Head of caudate nucleus (tissue), 42 donors: ENCODE measurements around the gene UBA3.

Source experiments
- DNase-seq, 42 donors: peaks; one replicate each; pipeline versions ENCODE4 v3.0.0 to v3.0.0-alpha.2; 2020 to 2021; ENCODE audit warnings: mixed read lengths in 7 of 42
- intact Hi-C: fragments of 100-400 bp; cut with DNase I; formaldehyde crosslinking; loops from one replicate; pipeline ENCODE4 v1.15.0; 2022

The UBA3 gene

DNA sequence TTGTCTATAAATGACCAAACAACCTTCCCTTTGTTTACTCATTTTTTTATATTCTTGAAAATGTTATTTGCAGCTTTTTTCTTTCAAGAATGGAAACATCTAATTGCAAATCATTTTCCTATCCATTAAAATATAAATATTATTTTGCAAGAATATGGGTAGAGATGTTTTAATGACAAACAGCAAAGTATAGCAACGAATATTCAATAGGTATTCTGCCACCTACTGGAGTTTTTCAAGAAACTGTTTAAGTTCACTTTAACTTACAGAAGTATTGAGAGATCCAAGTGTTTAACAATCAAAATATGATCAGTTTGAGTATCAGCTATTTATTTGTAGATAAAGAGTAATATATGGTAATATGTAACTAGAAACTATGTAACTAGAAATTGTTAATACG is 59.7 kb downstream of the UBA3 start:
- no peak for DNase-seq
- intact Hi-C loops, result no loop called here

DNA sequence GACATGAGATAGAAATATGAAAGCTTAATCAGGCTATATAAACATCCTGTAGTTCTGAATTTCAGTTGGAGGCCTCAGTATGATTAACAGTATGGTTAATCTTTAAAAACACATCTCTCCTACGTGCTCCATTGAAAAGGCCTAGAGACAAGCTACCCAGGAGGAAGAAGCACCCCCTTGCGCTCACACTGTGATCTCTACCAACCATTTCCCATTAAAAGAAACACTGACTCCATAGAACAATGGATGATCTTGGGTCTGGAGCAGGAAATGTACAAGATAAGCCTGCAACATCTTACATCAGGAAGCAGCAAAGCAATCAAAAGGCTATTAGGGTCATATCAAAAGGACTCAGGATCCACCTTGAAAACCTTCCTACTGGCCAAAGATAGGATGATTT is 63.3 kb downstream of the UBA3 start:
- no peak for DNase-seq
- intact Hi-C loops, result no loop called here

DNA sequence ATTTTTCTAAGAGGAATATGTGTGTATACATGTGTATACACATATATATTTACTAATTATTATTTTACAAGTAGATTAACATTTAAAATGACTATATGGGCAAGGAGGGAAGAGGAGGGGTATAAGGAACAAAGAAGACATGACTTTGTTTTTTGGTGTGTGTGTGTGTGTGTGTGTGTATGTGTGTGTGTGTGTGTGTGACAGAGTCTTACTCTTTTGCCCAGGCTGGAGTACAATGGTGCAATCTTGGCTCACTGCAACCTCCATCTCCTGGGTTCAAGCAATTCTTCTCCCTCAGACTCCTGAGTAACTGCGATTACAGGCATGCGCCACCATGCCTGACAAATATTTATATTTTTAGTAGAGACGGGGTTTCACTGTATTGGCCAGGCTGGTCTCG is 64.1 kb downstream of the UBA3 start:
- no peak for DNase-seq
- intact Hi-C loops, result no loop called here

DNA sequence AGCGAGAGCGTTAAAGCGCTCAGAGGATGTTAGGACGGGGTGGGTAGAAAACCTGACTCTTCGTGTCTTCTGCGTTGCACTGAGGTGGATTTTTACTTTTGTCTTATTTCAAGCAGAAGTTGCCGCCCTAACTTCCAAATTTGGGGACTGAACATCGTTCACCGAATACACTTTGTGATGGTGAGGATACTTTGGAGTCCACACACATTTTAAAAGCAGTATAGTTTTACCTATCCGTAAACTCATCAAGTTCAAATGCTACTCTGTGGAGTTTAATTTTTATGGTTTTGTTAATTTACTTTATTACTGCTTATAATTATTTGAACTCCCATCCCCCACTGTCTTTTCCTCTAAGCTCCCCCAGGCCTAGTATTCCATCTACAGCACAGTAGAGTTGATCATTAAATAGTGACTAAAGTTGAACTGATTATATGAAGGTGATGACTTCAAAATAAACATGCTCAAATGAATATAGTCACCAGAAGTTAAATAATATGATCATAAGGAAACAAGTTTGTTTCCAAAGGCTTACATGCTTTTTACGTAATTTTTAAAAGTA is 66.1 kb downstream of the UBA3 start:
- intact Hi-C loops, result no loop called here
- DNase-seq, result no peak

DNA sequence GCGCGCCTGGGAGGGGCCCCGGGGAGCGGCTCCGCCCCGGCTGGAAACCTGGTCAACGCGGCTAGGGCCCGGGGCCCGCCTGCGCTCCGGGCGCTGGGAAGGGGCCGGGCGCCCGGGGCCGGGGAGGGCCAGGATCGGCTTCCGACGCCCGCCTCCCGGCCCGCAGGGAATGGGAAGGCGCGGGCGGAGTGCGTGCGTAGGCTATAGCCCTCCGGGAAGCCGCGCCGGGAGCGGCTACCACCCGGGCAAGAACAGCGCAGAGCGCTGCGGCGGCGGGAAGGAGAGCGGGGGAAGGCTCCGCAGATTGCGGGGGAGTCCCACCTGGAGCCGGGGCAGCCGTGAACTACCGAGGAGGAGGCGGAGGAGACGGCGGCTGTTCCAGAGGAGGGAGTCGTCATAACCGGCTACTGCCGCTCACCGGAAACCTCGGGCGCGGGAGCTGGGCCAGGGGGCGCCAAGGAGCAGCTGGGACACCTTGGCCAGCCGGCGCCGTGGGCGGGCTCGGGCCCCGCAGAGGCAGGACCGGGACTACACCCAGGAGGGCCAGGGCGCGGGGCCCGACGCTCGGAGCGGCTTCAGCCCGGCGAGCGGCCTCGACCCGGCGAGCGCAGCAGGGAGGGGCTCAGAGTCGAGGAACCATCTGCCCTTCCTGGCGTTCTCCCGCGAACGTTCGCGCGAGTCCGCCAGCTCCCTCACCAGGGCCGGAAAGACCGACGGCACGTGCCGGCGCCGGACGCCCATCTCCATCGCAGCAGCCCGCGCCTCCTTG is 66.7 kb downstream of the UBA3 start, which contains the start of gene EOGT:
EOGT (minus strand) TSS at position 432 of the 769 bp plus-strand sequence. CDS start 3,838 bp downstream, outside the sequence.
- intact Hi-C loops, result no loop called here
- peak; percentile 67 to 93 (median 85) for DNase-seq

DNA sequence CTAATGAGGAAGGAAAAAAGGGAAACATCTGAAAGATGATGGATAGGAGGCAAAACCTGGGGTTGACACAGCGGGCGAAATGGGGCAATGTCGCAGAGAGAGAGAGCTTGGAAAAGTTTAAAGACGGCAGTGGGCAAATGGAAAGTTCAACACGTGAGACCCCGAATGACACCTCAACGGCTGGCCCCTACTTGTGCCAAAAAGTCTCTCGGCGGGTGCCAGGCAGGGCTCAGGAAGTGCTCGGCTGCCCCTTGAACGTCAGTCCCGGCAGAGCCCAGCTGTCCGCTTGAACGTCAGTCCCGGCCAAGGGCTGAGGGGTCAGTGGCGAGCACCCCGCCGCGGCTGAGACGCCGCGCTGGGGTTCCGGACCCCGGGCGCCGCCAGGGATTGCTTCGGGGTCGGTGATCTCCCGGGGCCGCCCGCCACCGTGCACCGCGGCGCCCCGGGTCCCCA is 67.3 kb downstream of the UBA3 start:
- intact Hi-C loops, result no loop called here
- peak in 38 of 42 donors; percentile 15 to 67 (median 44) for DNase-seq

DNA sequence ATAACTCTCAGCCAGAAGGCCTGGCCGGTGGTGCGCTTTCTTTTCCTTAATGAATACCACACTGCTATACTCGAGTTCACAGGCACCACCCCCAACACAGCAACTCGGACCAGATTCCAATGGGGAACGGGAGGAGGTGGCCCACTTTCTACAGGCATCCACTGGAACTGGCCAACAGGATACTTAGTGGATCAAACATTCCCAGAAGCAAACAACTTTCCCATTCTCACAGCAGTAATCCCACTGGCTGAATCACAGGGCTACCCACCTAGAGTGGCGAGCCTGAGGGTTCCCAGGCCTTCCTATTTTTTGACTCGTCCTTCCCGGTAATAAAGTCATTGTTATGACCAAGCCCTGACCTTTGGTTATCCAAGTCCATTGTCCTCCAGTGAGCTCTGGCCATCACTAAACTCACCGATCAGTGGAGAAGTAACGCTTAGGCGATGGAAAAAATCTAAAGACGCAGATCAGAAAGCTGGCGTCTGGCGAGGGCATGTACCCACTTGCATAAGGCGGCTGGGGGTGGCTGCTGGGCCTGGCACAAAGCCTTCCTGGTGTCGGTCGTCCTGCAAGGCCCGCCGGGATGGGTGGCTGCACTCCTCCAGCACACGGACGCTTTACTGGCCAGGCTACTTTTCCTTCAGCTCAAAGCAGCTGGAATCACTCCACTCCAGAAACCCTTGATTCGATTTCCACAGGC is 67.9 kb downstream of the UBA3 start:
- DNase-seq, result peak in 13 of 42 donors; percentile 8 to 48 (median 19)
- intact Hi-C loops, result no loop called here

DNA sequence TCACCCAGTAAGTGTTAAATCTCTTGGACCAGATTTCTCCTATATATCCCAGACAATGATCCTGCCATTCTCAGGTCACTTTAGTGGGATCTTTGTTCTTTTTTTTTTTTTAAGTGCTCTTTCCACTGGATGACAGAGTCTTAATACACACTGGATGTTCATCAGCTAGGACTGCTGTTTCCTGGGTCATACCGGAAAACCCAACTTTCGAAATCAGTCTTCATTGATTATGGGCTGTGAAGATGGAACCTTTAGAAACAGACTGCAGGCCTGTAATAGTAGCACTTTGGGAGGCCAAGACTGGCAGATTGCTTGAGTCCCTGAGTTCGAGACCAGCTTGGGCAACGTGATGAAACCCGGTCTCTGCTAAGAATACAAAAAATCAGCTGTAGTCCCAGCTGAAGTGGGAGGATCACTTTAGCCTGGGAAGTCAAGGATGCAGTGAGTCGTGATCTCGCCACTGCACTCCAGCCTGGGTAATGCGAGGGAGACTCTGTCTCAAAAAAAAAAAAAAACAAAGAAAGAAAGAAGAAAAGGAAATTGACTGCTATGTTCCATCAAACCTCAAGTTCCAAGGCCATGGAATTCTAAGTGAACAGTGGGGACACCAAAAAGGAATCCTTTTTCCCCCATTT is 69.0 kb downstream of the UBA3 start:
- DNase-seq, result no peak
- intact Hi-C loops, result no loop called here

DNA sequence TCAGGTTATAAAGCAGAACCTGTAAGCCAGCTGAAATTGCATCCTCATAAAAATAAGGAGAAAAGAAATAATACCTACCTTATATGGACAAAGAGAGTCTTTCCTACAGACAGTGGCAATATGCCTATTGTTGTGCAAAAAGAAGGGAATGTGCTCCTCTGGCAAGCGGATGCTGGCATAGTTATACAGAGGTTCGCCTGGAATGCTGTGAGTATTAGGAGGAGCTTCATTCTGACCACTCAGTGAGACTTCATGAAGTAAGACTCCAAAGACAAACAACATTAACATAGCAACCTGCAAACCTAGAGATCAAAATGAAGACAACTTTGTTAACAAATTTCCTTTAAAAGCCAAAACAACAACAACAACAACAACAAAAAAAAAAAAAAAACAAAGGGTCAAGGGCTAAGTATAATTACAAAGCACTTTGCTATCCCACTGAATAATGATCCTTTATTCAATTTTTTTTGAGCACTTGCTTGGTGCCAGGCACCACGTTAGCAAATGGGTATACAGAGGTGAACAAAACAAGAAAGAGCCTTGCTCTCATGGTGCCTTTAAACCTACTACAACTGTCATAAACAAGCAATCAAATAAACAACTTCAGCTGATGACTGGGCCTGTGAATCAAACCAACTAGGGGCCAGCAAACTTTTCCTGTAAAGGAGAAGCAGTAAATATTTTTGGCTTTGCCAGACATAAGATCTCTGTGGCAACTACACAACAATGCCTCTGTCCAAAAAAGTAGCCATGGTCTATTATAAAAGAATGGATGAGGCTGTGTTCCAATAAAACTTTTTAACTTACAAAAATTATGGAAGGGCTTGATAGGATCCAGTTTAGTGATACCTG is 70.4 kb downstream of the UBA3 start:
- DNase-seq, result no peak
- intact Hi-C loops, result no loop called here

DNA sequence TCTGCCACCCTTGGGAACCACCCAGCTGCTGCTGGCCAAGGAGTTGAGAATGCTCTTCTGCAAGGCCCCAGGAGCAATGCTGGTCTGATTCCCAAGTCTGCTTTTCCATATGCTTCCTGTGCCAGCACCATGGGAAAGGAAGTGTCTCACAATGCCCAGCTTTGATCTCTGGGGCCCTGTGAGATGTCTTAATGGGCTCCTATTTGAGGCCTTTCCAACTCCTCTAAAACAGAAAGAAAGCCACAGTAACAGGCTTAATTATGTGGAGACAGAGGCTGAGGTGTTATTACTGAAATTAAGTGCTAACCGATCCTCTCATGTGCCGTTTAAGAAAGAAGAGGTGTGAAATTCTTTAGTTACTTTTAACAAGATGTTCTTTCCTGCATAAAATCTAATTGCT is 71.2 kb downstream of the UBA3 start:
- intact Hi-C loops, result no loop called here
- DNase-seq, result no peak

DNA sequence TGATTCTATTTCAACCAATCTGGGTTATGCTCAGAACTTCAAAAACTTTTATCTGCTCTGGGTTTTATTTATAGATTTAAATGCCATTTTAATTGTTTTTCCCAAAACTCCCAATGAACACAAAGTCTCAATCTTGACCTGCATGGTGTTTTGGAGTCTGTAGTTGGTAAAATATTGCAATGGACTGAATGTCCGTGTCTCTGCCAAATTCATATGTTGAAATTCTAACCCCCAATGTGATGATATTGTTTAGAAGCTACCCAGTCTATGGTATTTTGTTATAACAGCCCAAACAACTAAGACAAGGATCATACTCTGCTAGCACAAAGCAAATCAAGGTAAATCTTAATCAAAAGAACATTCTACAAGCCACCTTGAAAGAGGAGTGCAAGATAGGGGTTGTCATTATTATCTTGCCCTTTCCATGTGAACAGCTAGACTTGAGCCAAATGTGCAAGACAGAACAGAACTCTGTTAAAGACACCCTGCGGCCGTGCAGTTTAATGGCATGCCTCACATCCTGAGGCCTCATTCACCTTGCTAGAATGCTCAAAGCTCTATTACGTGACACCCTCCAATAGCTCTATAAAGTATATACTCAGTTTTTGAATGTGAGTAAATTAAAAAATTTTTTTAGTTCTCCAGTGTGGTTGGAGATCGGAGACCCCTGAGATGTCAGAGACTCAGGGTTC is 74.2 kb downstream of the UBA3 start:
- intact Hi-C loops, result no loop called here
- no peak for DNase-seq

DNA sequence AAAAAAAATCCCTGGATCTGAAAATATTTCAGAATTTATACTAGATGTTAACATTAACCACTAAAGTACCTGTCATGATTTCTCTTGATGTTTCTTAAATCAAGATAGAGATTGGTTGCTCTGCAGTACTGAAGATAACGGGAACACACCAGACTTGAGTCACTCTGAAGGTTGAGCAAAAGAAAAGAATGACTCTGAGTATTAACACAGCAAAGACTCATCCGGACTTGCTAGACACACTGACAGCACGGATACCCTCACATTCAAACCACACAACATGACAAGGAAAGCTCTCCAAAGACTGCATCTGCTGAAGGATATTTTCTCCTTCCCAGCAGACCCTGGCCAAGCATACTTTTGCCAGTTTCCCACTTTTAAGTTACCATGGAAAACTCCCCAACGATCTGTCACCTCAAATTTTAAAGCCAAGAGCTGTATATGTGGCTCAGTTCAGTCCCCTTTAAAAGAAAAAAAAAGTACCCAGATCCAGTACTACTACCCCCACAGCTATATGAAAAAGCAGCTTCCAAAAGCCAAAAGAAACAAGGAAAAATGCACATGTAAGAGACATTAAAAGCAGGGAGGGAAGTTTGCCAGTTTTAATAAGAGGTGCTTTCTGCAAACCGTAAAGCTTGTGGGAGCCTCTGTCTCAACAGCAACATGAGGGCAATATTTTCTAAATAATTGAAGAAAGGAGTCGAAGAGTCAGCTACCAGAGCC is 74.9 kb downstream of the UBA3 start:
- DNase-seq, result no peak

More for the DNA sequence above, 74.9 kb downstream of the UBA3 start:
- intact Hi-C loops, result no loop called here
